Measurements from ENCODE around the gene SHANK2.

SHANK2 gene

GRCh38 chr11:71218789-71219499 is 33.4 kb downstream of the SHANK2 start:
- WGBS, 2 donors (ENCODE audit: extremely low coverage in 2 of 2, insufficient read length in 2 of 2, insufficient replicate concordance in 1 of 2), result no CpG with 5 or more reads among the region's 10 CpGs

GRCh38 chr11:71215425-71215965 is 36.9 kb downstream of the SHANK2 start:
- H3K14ac ChIP-seq (ENCODE audit: low read length), result no peak overlapping the region
- H3K36me3 ChIP-seq (replicated peaks in 1 of 2; ENCODE audit: control insufficient read depth in 2 of 2, insufficient read depth in 2 of 2, low read length in 2 of 2), result no peaks in the 10 kb centered on the region
- H3K4me3 ChIP-seq (ENCODE audit: low read length in 2 of 2), result no peak overlapping the region
- no peak overlapping the region for H2BK120ac ChIP-seq (ENCODE audit: low read depth, low read length)
- no peak overlapping the region for H3K27ac ChIP-seq (replicated peaks; ENCODE audit: low read length)
- no peak overlapping the region for H3K9ac ChIP-seq (ENCODE audit: low read depth, low read length, poor library complexity)
- H2AFZ ChIP-seq (ENCODE audit: low read length), result no peak overlapping the region
- no peaks in the 10 kb centered on the region for H3K27me3 ChIP-seq (ENCODE audit: control insufficient read depth in 3 of 3, insufficient read depth in 3 of 3, low read depth in 1 of 3, low read length in 3 of 3)
- no CpG with 5 or more reads among the region's 12 CpGs for WGBS, 2 donors (ENCODE audit: extremely low coverage in 2 of 2, insufficient read length in 2 of 2, insufficient replicate concordance in 1 of 2)
- H2AK5ac ChIP-seq (ENCODE audit: low read depth, low read length), result no peak overlapping the region
- peak overlapping the region; percentile 65 for H3K18ac ChIP-seq (ENCODE audit: low read length)
- no peak overlapping the region for H3K4ac ChIP-seq (ENCODE audit: low read length)
- H2BK15ac ChIP-seq (ENCODE audit: low read length), result peak overlapping the region; percentile 79
- DNase-seq (ENCODE audit: low spot score), result no peak
- no peaks in the 10 kb centered on the region for H3K4me1 ChIP-seq (ENCODE audit: control insufficient read depth in 2 of 2, insufficient read depth in 1 of 2, low read depth in 1 of 2, low read length in 2 of 2)
- H4K91ac ChIP-seq (ENCODE audit: low read depth, low read length, poor library complexity), result no peak overlapping the region
- H3K23ac ChIP-seq (ENCODE audit: low read depth, low read length, poor library complexity), result no peak overlapping the region
- H3K9me3 ChIP-seq (replicated peaks in 1 of 2; ENCODE audit: control insufficient read depth in 2 of 2, insufficient read depth in 1 of 2, low read depth in 1 of 2, low read length in 2 of 2), result no peaks in the 10 kb centered on the region
- H2BK5ac ChIP-seq (ENCODE audit: low read length), result no peak overlapping the region
- no peak overlapping the region for H4K8ac ChIP-seq (ENCODE audit: low read depth, low read length)
- H2BK12ac ChIP-seq (ENCODE audit: low read length), result peak overlapping the region; percentile 34
- no peak overlapping the region for H3K4me2 ChIP-seq (ENCODE audit: insufficient read depth, low read length, poor library complexity, severe bottlenecking)
- no peaks in the 10 kb centered on the region for H3K79me1 ChIP-seq (ENCODE audit: low read depth, low read length)

More at GRCh38 chr11:71218789-71219499, 33.4 kb downstream of the SHANK2 start:
- Histone ChIP-seq H3K9me3 (replicated peaks in 1 of 2; ENCODE audit: control insufficient read depth in 2 of 2, insufficient read depth in 1 of 2, low read depth in 1 of 2, low read length in 2 of 2) (peaks cover 0 to 3% of the 10 kb centered on the region in 2 donors), H3K4me2 (ENCODE audit: insufficient read depth, low read length, poor library complexity, severe bottlenecking) (no peak overlapping the region), H3K18ac (ENCODE audit: low read length) (no peak overlapping the region), H3K4me1 (ENCODE audit: control insufficient read depth in 2 of 2, insufficient read depth in 1 of 2, low read depth in 1 of 2, low read length in 2 of 2) (no peaks in the 10 kb centered on the region), H3K14ac (ENCODE audit: low read length) (no peak overlapping the region), H4K8ac (ENCODE audit: low read depth, low read length) (no peak overlapping the region), H2BK15ac (ENCODE audit: low read length) (no peak overlapping the region), H2BK12ac (ENCODE audit: low read length) (no peak overlapping the region), H2BK120ac (ENCODE audit: low read depth, low read length) (no peak overlapping the region), H3K27ac (replicated peaks; ENCODE audit: low read length) (no peak overlapping the region), H4K91ac (ENCODE audit: low read depth, low read length, poor library complexity) (no peak overlapping the region), H3K23ac (ENCODE audit: low read depth, low read length, poor library complexity) (no peak overlapping the region), H3K9ac (ENCODE audit: low read depth, low read length, poor library complexity) (no peak overlapping the region), H2AK5ac (ENCODE audit: low read depth, low read length) (no peak overlapping the region), H2BK5ac (ENCODE audit: low read length) (no peak overlapping the region), H2AFZ (ENCODE audit: low read length) (no peak overlapping the region), H3K36me3 (replicated peaks in 1 of 2; ENCODE audit: control insufficient read depth in 2 of 2, insufficient read depth in 2 of 2, low read length in 2 of 2) (no peaks in the 10 kb centered on the region), H3K4me3 (ENCODE audit: low read length in 2 of 2) (no peak overlapping the region), H3K79me1 (ENCODE audit: low read depth, low read length) (no peaks in the 10 kb centered on the region), H3K27me3 (ENCODE audit: control insufficient read depth in 3 of 3, insufficient read depth in 3 of 3, low read depth in 1 of 3, low read length in 3 of 3) (peaks cover 0 to 2% (median 0%) of the 10 kb centered on the region in 3 experiments), H3K4ac (ENCODE audit: low read length) (no peak overlapping the region)
- DNase-seq (ENCODE audit: low spot score), result no peak

GRCh38 chr11:71214553-71215424 is 37.6 kb downstream of the SHANK2 start:
- Histone ChIP-seq H3K4me2 (ENCODE audit: insufficient read depth, low read length, poor library complexity, severe bottlenecking) (no peak overlapping the region), H2BK5ac (ENCODE audit: low read length) (no peak overlapping the region), H3K27ac (replicated peaks; ENCODE audit: low read length) (no peak overlapping the region), H3K4ac (ENCODE audit: low read length) (no peak overlapping the region), H3K4me1 (ENCODE audit: control insufficient read depth in 2 of 2, insufficient read depth in 1 of 2, low read depth in 1 of 2, low read length in 2 of 2) (no peaks in the 10 kb centered on the region), H3K23ac (ENCODE audit: low read depth, low read length, poor library complexity) (peak overlapping the region; percentile 62), H4K91ac (ENCODE audit: low read depth, low read length, poor library complexity) (no peak overlapping the region), H2BK15ac (ENCODE audit: low read length) (no peak overlapping the region), H3K9ac (ENCODE audit: low read depth, low read length, poor library complexity) (peak overlapping the region; percentile 12), H3K4me3 (ENCODE audit: low read length in 2 of 2) (no peak overlapping the region), H4K8ac (ENCODE audit: low read depth, low read length) (no peak overlapping the region), H3K18ac (ENCODE audit: low read length) (peak overlapping the region; percentile 67), H3K36me3 (replicated peaks in 1 of 2; ENCODE audit: control insufficient read depth in 2 of 2, insufficient read depth in 2 of 2, low read length in 2 of 2) (no peaks in the 10 kb centered on the region), H3K14ac (ENCODE audit: low read length) (no peak overlapping the region), H2AK5ac (ENCODE audit: low read depth, low read length) (peak overlapping the region; percentile 81), H3K27me3 (ENCODE audit: control insufficient read depth in 3 of 3, insufficient read depth in 3 of 3, low read depth in 1 of 3, low read length in 3 of 3) (no peaks in the 10 kb centered on the region), H2BK12ac (ENCODE audit: low read length) (no peak overlapping the region), H2BK120ac (ENCODE audit: low read depth, low read length) (no peak overlapping the region), H2AFZ (ENCODE audit: low read length) (no peak overlapping the region), H3K9me3 (replicated peaks in 1 of 2; ENCODE audit: control insufficient read depth in 2 of 2, insufficient read depth in 1 of 2, low read depth in 1 of 2, low read length in 2 of 2) (no peaks in the 10 kb centered on the region), H3K79me1 (ENCODE audit: low read depth, low read length) (no peaks in the 10 kb centered on the region)
- WGBS, 2 donors (ENCODE audit: extremely low coverage in 2 of 2, insufficient read length in 2 of 2, insufficient replicate concordance in 1 of 2), result no CpG with 5 or more reads among the region's 23 CpGs
- DNase-seq (ENCODE audit: low spot score), result no peak
